Psoas muscle (tissue), 8 donors: Measurements from ENCODE around the gene FAM135A. TPM values are rescaled to one million over a fixed set of nuclear protein-coding genes. Genes with fewer than 3 reads are reported as not detected.
"Not testable (repeated sequence)": the region's sequence is repeated elsewhere in the genome, so short reads cannot be mapped to it uniquely, and the experiment has no call there.

Source experiments
- ATAC-seq, 4 donors: fragments of 200-7000 bp; cut with Tn5 transposase; one replicate each; pipeline ENCODE4 v1.9.1; 2020; ENCODE audit warnings: moderate library complexity in 3 of 4, mild to moderate bottlenecking in 2 of 4
- DNase-seq, 2 donors: peaks; one replicate each; pipeline ENCODE4 v3.0.0-alpha.2; 2020
- H3K27ac ChIP-seq: fragments of 200-600 bp; one replicate; pipeline ENCODE4 v1.8.0; 2022
- H3K27me3 ChIP-seq, 3 donors: fragments of 200-600 bp in 1 of 3; one replicate each; pipeline versions ENCODE4 v1.6.1 to v1.8.0; 2013 to 2022; ENCODE audit warnings: low read length in 2 of 3, mild to moderate bottlenecking in 2 of 3, moderate library complexity in 1 of 3; ENCODE audit not compliant: insufficient read depth in 3 of 3
- H3K36me3 ChIP-seq, 2 donors: fragments of 200-600 bp in 1 of 2; one replicate each; pipeline versions ENCODE4 v1.6.1 to v1.8.0; 2013 to 2022; ENCODE audit warnings: low read depth in 1 of 2, mild to moderate bottlenecking in 1 of 2, moderate library complexity in 1 of 2; ENCODE audit not compliant: insufficient read depth in 1 of 2
- H3K4me1 ChIP-seq: fragments of 200-600 bp; one replicate; pipeline ENCODE4 v1.8.0; 2022
- H3K4me3 ChIP-seq: fragments of 200-600 bp; one replicate; pipeline ENCODE4 v1.8.0; 2022; ENCODE audit warnings: mild to moderate bottlenecking
- H3K9me3 ChIP-seq: fragments of 200-600 bp; one replicate; pipeline ENCODE4 v1.8.0; 2022
- WGBS, 3 donors: extraction: QIAGEN DNeasy Blood & Tissue Kit; methylation state at CpG; one replicate each; pipeline versions ENCODE4 v1.1.6 to v1.1.7; 2013; 5-methylcytosine and 5-hydroxymethylcytosine counted together
- intact Hi-C, 2 donors: fragments of 100-400 bp; cut with DNase I; formaldehyde crosslinking; loops; one replicate each; pipeline versions ENCODE4 v1.11.0 to v1.14.2; 2022
- polyA plus RNA-seq, 3 donors: library from polyadenylated mRNA; stranded (reverse); fragments of 200-250 nt; gene quantifications; one replicate each; pipeline ENCODE4 v1.2.3, GENCODE V29; 2013
- total RNA-seq, 4 donors: library from RNA; stranded (reverse); fragmentation: NEBNext Ultra II Directional in 2 of 4; extraction: Animal tissue kit (Norgen Biotek cat#: 25700) in 2 of 4; gene quantifications; one replicate each; pipeline versions ENCODE4 v1.2.1 to v1.2.4, GENCODE V29; 2021 to 2023
- TF ChIP-seq, protein P1 (sequence below): fragments of 200-600 bp; IDR thresholded peaks from one replicate; pipeline ENCODE4 v1.8.0; 2022; ENCODE audit warnings: antibody characterized with exemption
- donor health status: healthy with polysubstance abuse.
- donor health status: DM: no; HTN: no; CAD: no; lungs with moderate emphysema.
- donor health status: Bipolar disorder and iron deficiency.
- donor health status: healthy.
- donor health status: DM: yes; HTN: yes; CAD: no.
- donor health status: DM: no; HTN: no; CAD: no.
- donor health status: DM: no; HTN: no; CAD: no.
- donor health status: DM: yes; HTN: yes; CAD: no.

Gene FAM135A
- total and polyA plus RNA-seq, 7 donors: 2.3 to 9.1 (median 4.3) TPM

DNA sequence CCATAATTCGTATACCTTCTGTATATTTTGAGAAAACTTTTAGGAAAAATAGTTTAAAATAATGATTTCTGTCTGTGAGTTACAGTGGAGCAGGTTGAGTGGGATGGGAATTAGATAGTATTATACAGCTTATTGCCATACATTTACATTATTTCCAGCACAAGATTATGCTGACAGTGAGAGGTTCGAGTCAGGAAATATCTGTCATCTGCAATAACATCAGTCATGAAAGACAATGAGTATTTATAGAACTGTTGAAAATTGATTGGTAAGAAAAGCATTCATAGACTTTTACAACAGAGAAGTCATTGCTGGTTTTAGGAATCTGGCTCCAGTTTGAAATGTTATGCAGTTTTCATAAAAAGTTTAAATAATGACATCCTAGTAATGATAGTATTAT lies 45.9 kb downstream of the FAM135A start:
- no peak overlapping the region for H3K27ac ChIP-seq
- ATAC-seq: no peak

DNA sequence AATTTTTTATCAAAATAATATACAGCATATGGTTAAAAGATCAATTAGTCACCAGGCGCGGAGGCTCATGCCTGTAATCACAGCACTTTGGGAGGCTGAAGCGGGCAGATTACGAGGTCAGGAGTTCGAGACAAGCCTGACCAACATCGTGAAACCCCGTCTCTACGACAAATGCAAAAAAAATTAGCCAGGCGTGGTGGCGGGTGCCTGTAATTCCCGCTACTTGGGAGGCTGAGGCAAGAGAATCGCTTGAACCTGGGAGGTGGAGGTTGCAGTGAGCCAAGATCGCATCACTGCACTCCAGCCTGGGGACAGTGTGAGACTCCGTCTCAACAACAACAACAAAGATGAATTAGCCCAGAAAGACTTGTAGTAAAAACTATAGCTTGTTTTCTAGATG lies 46.4 kb downstream of the FAM135A start:
- intact Hi-C loops, ATAC-seq: not testable (repeated sequence)
- WGBS, 3 donors: 96 to 98% (median 96%) methylated on average over 14 of the region's 14 CpGs

More for the DNA sequence above, 45.9 kb downstream of the FAM135A start:
- DNase-seq: no peak
- Histone ChIP-seq H3K27me3 (no peaks in the 10 kb centered on the region), H3K36me3 (no peaks in the 10 kb centered on the region), H3K9me3 (no peaks in the 10 kb centered on the region), H3K4me3 (no peak overlapping the region), H3K4me1 (no peaks in the 10 kb centered on the region)
- 85 to 89% (median 87%) methylated on average over 2 of the region's 2 CpGs for WGBS, 3 donors
- TF ChIP-seq, protein P1, sequence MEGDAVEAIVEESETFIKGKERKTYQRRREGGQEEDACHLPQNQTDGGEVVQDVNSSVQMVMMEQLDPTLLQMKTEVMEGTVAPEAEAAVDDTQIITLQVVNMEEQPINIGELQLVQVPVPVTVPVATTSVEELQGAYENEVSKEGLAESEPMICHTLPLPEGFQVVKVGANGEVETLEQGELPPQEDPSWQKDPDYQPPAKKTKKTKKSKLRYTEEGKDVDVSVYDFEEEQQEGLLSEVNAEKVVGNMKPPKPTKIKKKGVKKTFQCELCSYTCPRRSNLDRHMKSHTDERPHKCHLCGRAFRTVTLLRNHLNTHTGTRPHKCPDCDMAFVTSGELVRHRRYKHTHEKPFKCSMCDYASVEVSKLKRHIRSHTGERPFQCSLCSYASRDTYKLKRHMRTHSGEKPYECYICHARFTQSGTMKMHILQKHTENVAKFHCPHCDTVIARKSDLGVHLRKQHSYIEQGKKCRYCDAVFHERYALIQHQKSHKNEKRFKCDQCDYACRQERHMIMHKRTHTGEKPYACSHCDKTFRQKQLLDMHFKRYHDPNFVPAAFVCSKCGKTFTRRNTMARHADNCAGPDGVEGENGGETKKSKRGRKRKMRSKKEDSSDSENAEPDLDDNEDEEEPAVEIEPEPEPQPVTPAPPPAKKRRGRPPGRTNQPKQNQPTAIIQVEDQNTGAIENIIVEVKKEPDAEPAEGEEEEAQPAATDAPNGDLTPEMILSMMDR: no peak
- intact Hi-C loops: no loop called here

GRCh38 chr6:70470016-70470415 lies 56.7 kb downstream of the FAM135A start:
- Histone ChIP-seq H3K27me3 (no peaks in the 10 kb centered on the region), H3K36me3 (peaks cover 0 to 19% of the 10 kb centered on the region in 2 donors), H3K4me3 (no peak overlapping the region), H3K27ac (no peak overlapping the region), H3K4me1 (no peaks in the 10 kb centered on the region), H3K9me3 (no peaks in the 10 kb centered on the region)
- DNase-seq (no peak), ATAC-seq (no peak)
- TF ChIP-seq, protein P1: no peak
- intact Hi-C loops: no loop called here

More for the DNA sequence above, 46.4 kb downstream of the FAM135A start:
- not testable (repeated sequence) for H3K27ac ChIP-seq, H3K9me3 ChIP-seq, DNase-seq, H3K4me3 ChIP-seq, H3K4me1 ChIP-seq, H3K36me3 ChIP-seq, H3K27me3 ChIP-seq

GRCh38 chr6:70470510-70470909 lies 57.2 kb downstream of the FAM135A start:
- WGBS, 3 donors: 97 to 99% (median 98%) methylated on average over 3 of the region's 3 CpGs
- ATAC-seq, intact Hi-C loops, H3K4me3 ChIP-seq, H3K9me3 ChIP-seq, H3K27me3 ChIP-seq, DNase-seq, H3K27ac ChIP-seq, H3K4me1 ChIP-seq: not testable (repeated sequence)
- H3K36me3 ChIP-seq: peaks cover 0 to 19% of the 10 kb centered on the region in 2 donors

DNA sequence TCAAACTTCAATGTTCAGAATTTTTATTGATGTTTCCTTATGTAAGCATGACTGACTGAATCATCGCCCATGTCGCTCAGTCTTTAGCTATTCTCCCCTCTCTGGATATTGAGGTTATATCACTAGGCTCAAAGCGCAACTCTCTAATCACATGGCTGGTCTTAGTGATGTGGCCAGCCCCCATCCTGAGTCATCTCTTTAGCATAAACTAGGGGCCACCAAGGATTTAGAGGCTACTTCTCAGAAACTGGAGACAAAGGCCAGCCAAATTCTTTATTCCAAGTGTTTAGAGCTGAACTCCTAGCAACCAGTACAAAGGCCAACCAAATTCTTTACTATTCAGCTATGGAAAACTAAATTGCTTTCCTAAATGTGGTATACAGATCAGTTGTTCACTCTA lies 61.4 kb downstream of the FAM135A start:
- 97 to 99% (median 98%) methylated on average over 3 of the region's 3 CpGs for WGBS, 3 donors
- TF ChIP-seq, protein P1: no peak
- intact Hi-C loops: no loop called here
- no peak for DNase-seq
- Histone ChIP-seq H3K4me3 (no peak overlapping the region), H3K27ac (no peak overlapping the region), H3K27me3 (no peaks in the 10 kb centered on the region), H3K9me3 (no peaks in the 10 kb centered on the region), H3K36me3 (peaks cover 3 to 40% of the 10 kb centered on the region in 2 donors), H3K4me1 (no peaks in the 10 kb centered on the region)
- ATAC-seq: no peak

GRCh38 chr6:70479236-70479635 lies 65.9 kb downstream of the FAM135A start:
- no peak overlapping the region for H3K27ac ChIP-seq
- intact Hi-C loops: no loop called here
- H3K9me3 ChIP-seq: no peaks in the 10 kb centered on the region
- no peak overlapping the region for H3K4me3 ChIP-seq
- ATAC-seq (peak in 1 of 4 donors; percentile 45), DNase-seq (no peak)
- H3K4me1 ChIP-seq: no peaks in the 10 kb centered on the region
- TF ChIP-seq, protein P1: no peak
- whole genome bisulfite sequencing, 3 donors: 31 to 39% (median 34%) methylated on average over 4 of the region's 4 CpGs
- no peaks in the 10 kb centered on the region for H3K27me3 ChIP-seq
- H3K36me3 ChIP-seq: peaks cover 3 to 33% of the 10 kb centered on the region in 2 donors

DNA sequence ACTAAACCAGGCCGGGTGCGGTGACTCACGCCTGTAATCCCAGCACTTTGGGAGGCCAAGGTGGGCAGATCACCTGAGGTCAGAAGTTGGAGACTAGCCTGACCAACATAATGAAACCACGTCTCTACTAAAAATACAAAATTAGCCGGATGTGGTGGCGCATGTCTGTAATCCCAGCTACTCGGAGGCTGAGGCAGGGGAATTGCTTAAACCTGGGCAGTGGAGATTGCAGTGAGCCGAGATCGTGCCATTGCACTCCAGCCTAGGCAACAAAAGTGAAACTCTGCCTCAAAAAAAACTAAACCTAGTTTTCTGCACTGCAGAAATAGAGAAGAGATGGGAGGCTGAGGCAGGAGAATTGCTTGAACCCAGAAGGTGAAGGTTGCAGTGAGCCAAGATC lies 73.3 kb downstream of the FAM135A start:
- H3K4me3 ChIP-seq, ATAC-seq, DNase-seq, H3K4me1 ChIP-seq, intact Hi-C loops, H3K9me3 ChIP-seq, H3K27ac ChIP-seq, H3K36me3 ChIP-seq, H3K27me3 ChIP-seq: not testable (repeated sequence)
- WGBS, 3 donors: 94 to 97% (median 96%) methylated on average over 9 of the region's 9 CpGs
